Activated B cell treated with CpG ODN at 0.5 μM for 24 hours (primary cell): Measurements from ENCODE around the gene MYO5A. TPM values are rescaled to one million over a fixed set of nuclear protein-coding genes. Genes with fewer than 3 reads are reported as not detected.
A peak's percentile ranks its signal among the peaks of the same experiment; 100 is the strongest.

Experiments
- ATAC-seq: fragments of 200-7000 bp; cut with Tn5 transposase; one replicate; pipeline ENCODE4 v1.10.0; 2021; ENCODE audit warnings: low read depth, mild to moderate bottlenecking, moderate library complexity
- CTCF ChIA-PET: fragments of 350-600 bp; sonication (Branson Sonifier 250); formaldehyde crosslinking; loops from one replicate; lab custom pipeline; 2021; ENCODE audit warnings: antibody characterized with exemption; lab: Charles Lee
- POLR2A ChIA-PET: fragments of 350-600 bp; sonication (Branson Sonifier 250); formaldehyde crosslinking; loops from one replicate; lab custom pipeline; 2021; ENCODE audit warnings: antibody characterized with exemption; lab: Charles Lee
- DNase-seq: peaks from one replicate; pipeline ENCODE4 v3.0.0; 2022
- H3K27ac Mint-ChIP-seq: one replicate; pipeline ENCODE4 v1.8.0; 2020; ENCODE audit warnings: mixed read lengths
- H3K27me3 Mint-ChIP-seq: one replicate; pipeline ENCODE4 v1.8.0; 2021; ENCODE audit warnings: mixed read lengths
- H3K36me3 Mint-ChIP-seq: one replicate; pipeline ENCODE4 v1.8.0; 2021; ENCODE audit warnings: low read depth, mixed read lengths
- H3K4me1 Mint-ChIP-seq: one replicate; pipeline ENCODE4 v1.8.0; 2021; ENCODE audit warnings: mixed read lengths
- H3K4me3 Mint-ChIP-seq: one replicate; pipeline ENCODE4 v1.8.0; 2020; ENCODE audit warnings: mild to moderate bottlenecking, mixed read lengths
- H3K9me3 Mint-ChIP-seq: one replicate; pipeline ENCODE4 v1.8.0; 2020; ENCODE audit warnings: mixed read lengths
- intact Hi-C: fragments of 100-400 bp; cut with micrococcal nuclease; formaldehyde crosslinking; loops from one replicate; pipeline ENCODE4 v1.15.1; 2024
- total RNA-seq: library from RNA; stranded (reverse); gene quantifications from 2 replicates; pipeline ENCODE4 v1.2.3, GENCODE V29; 2022
- TF ChIP-seq, protein P1 (sequence below): fragments of 200-600 bp; IDR thresholded peaks from one replicate; pipeline ENCODE4 v1.8.0; 2022; ENCODE audit warnings: antibody characterized with exemption, mild to moderate bottlenecking

MYO5A gene
- total RNA-seq, 1 donor from 2014 or later: 49.1 TPM

DNA sequence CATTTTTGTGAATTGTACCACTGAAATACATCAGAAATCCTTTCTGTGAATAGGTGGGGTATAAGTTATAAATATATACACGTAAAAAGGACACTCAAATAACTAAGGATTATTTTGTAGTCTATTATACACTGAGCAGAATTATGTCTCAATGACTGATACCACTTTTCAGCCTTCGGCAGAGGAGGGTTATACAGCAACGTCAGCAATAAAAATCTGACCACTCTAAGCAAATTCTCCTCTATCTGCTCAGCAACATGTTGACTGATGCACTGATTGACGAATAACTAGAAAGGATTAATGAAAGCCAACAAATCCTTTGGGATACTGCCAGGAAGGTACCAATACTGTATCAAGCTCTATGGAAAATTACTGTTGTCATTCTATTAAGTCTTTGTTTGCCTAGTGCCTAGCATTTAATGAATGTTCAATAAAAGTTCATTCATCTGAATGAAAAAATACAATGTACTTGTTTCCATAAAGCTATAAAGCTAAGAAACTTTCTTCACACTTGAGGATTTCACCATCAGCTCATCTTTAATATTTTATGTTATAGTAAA lies 34.9 kb upstream of the MYO5A start:
- ChIA-PET POLR2A (no interaction called here), CTCF (no interaction called here)
- Mint-ChIP-seq H3K36me3 (peaks cover 46% of the 10 kb centered on the region), H3K27ac (no peak overlapping the region), H3K27me3 (no peaks in the 10 kb centered on the region), H3K4me1 (peaks cover 79% of the 10 kb centered on the region), H3K4me3 (no peak overlapping the region), H3K9me3 (no peaks in the 10 kb centered on the region)
- DNase-seq (no peak), ATAC-seq (no peak)
- TF ChIP-seq, protein P1, sequence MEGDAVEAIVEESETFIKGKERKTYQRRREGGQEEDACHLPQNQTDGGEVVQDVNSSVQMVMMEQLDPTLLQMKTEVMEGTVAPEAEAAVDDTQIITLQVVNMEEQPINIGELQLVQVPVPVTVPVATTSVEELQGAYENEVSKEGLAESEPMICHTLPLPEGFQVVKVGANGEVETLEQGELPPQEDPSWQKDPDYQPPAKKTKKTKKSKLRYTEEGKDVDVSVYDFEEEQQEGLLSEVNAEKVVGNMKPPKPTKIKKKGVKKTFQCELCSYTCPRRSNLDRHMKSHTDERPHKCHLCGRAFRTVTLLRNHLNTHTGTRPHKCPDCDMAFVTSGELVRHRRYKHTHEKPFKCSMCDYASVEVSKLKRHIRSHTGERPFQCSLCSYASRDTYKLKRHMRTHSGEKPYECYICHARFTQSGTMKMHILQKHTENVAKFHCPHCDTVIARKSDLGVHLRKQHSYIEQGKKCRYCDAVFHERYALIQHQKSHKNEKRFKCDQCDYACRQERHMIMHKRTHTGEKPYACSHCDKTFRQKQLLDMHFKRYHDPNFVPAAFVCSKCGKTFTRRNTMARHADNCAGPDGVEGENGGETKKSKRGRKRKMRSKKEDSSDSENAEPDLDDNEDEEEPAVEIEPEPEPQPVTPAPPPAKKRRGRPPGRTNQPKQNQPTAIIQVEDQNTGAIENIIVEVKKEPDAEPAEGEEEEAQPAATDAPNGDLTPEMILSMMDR: no peak
- intact Hi-C loops: loop anchor here (2.0 to 10.0 kb wide), 2 partner anchors 189 to 309 kb away; no protein-coding TSS in a partner anchor

DNA sequence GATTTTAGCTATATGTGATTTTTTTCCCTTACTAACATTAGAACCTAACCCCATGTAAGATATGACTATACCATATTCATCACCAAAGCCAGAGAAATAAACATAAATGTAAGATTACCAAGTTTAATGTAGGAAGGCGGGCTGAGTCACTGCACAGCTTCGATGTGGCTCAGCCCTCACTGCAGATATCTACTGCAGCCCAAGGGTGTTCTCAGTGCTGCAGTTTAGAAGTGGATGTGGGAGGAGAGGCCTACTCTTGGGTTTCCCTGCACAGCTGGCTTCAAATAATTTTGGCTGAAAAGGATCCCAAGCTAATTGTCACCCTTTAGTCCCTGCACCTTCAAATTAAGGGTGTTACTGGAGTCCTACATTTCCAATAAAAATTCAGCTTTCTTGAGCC lies 30.9 kb upstream of the MYO5A start:
- no peaks in the 10 kb centered on the region for H3K9me3 Mint-ChIP-seq
- DNase-seq (no peak), ATAC-seq (no peak)
- H3K4me3 Mint-ChIP-seq: no peak overlapping the region
- TF ChIP-seq, protein P1: no peak
- intact Hi-C loops: loop anchor here (2.0 kb wide), 1 partner anchor 93 kb away; no protein-coding TSS in a partner anchor
- CTCF ChIA-PET: interaction anchor here (1.0 kb wide), 1 partner anchor 176 kb away, joined by 3 read pairs; no protein-coding TSS in a partner anchor
- H3K27ac Mint-ChIP-seq: no peak overlapping the region
- peaks cover 49% of the 10 kb centered on the region for H3K36me3 Mint-ChIP-seq
- H3K4me1 Mint-ChIP-seq: peaks cover 57% of the 10 kb centered on the region
- no peaks in the 10 kb centered on the region for H3K27me3 Mint-ChIP-seq
- POLR2A ChIA-PET: interaction anchor here (0.7 to 2.9 kb wide), 4 partner anchors 9 to 31 kb away, joined by 3 to 11 read pairs (median 6); partner anchors contain the start of genes ARPP19 and MYO5A

DNA sequence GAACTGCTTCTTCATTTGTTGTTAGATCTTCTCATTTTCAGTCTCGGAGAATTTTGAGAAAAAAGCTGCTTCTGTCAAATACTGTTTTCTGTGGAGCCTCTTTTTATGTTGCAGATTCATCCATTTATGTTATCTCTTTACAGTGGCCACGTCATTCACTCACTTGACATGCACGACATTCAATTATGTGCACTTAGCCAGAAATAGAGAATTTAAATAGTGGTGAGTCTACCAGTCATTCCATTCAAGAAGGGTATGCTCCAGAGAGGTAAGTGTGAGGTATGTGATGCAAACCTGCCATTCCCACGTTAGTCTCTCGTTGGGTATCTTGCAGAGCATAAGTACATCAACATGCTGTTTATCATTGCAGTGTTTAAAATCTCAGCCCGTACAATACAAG lies 30.3 kb upstream of the MYO5A start:
- CTCF ChIA-PET: no interaction called here
- intact Hi-C loops: loop anchor here (2.0 kb wide), 1 partner anchor 92 kb away; no protein-coding TSS in a partner anchor

DNA sequence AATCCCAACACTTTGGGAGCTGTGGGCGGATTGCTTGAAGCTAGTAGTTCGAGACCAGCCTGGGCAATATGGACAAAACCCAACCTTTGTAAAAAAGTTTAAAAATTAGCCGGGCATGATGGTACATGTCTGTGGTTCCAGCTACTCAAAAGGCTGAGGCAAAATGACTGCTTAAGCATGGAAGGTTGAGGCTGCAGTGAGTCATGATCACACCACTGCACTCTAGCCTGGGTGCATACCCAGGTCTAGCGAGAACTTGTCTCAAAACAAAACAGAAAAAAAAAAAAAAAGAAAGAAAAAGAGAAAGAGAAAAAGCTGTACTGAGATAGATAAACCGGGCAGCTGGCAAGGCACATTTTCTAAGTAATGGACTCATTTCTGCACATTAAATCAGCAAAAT lies 29.5 kb upstream of the MYO5A start:
- Mint-ChIP-seq H3K36me3 (peaks cover 50% of the 10 kb centered on the region), H3K27ac (peak overlapping the region; percentile 65), H3K4me3 (no peak overlapping the region), H3K27me3 (no peaks in the 10 kb centered on the region), H3K4me1 (peaks cover 55% of the 10 kb centered on the region), H3K9me3 (no peaks in the 10 kb centered on the region)
- POLR2A ChIA-PET: interaction anchor here (0.6 to 2.9 kb wide), 7 partner anchors 9 to 302 kb away, joined by 3 to 11 read pairs (median 5); partner anchors contain the start of genes ARPP19 and MYO5A
- TF ChIP-seq, protein P1: no peak
- CTCF ChIA-PET: no interaction called here
- DNase-seq: no peak
- ATAC-seq: peak; percentile 96
- intact Hi-C loops: loop anchor here (1.0 to 2.0 kb wide), 2 partner anchors 11 to 91 kb away; partner anchors contain the start of gene ARPP19

More for the DNA sequence above, 30.3 kb upstream of the MYO5A start:
- TF ChIP-seq, protein P1: no peak
- POLR2A ChIA-PET: interaction anchor here (0.7 to 2.9 kb wide), 4 partner anchors 9 to 31 kb away, joined by 3 to 11 read pairs (median 6); partner anchors contain the start of genes ARPP19 and MYO5A
- DNase-seq (no peak), ATAC-seq (no peak)
- peak overlapping the region; percentile 65 for H3K27ac Mint-ChIP-seq
- H3K4me1 Mint-ChIP-seq: peaks cover 56% of the 10 kb centered on the region
- no peaks in the 10 kb centered on the region for H3K27me3 Mint-ChIP-seq
- H3K4me3 Mint-ChIP-seq: no peak overlapping the region
- H3K9me3 Mint-ChIP-seq: no peaks in the 10 kb centered on the region
- H3K36me3 Mint-ChIP-seq: peaks cover 49% of the 10 kb centered on the region

DNA sequence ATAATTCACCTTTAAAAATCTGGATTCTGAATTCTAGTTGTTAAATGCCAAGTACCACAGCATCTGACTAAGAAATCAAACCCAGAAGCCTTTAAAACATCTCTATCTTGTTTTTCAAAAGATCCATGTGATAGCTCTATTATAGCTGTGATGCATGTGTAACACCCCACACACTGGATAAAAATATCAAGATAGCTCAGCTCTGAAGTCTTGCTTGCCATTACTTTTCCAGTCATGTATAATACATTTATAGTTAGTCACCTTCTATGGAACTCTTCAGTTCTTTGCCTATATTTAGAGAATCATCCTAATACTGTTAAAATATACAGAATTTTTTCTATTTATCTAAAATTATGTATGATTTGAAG lies 28.6 kb upstream of the MYO5A start:
- no peak for DNase-seq
- intact Hi-C loops: no loop called here
- TF ChIP-seq, protein P1: no peak
- POLR2A ChIA-PET: no interaction called here
- Mint-ChIP-seq H3K27ac (no peak overlapping the region), H3K27me3 (no peaks in the 10 kb centered on the region), H3K4me3 (no peak overlapping the region), H3K9me3 (no peaks in the 10 kb centered on the region), H3K36me3 (peaks cover 48% of the 10 kb centered on the region), H3K4me1 (peaks cover 48% of the 10 kb centered on the region)
- CTCF ChIA-PET: no interaction called here
- no peak for ATAC-seq
